Esophagus squamous epithelium (tissue), 5 donors: ENCODE measurements around the gene TMEM38A. TPM values are rescaled to one million over a fixed set of nuclear protein-coding genes. Genes with fewer than 3 reads are reported as not detected.

ENCODE experiments used
- DNase-seq: peaks from one replicate; lab custom pipeline; 2025; lab: John Stamatoyannopoulos, UW
- H3K27ac ChIP-seq, 4 donors: fragments of 200-600 bp; sonication (generic); one replicate each; pipeline ENCODE4 v1.5.1; 2016 to 2019; ENCODE audit warnings: mild to moderate bottlenecking in 1 of 4
- H3K27me3 ChIP-seq, 4 donors: fragments of 200-600 bp; sonication (generic); 1 replicate in 3 of 4; 2 replicates in 1 of 4; pipeline versions ENCODE4 v1.5.1 to v1.6.0; 2017 to 2021; ENCODE audit warnings: antibody characterized with exemption in 1 of 4
- H3K36me3 ChIP-seq, 3 donors: fragments of 200-600 bp; sonication (generic); one replicate each; pipeline ENCODE4 v1.5.1; 2016 to 2019
- H3K4me1 ChIP-seq, 3 donors: fragments of 200-600 bp; sonication (generic); one replicate each; pipeline ENCODE4 v1.5.1; 2017 to 2019
- H3K4me3 ChIP-seq, 4 donors: fragments of 200-600 bp; sonication (generic); 1 replicate in 3 of 4; 2 replicates in 1 of 4; pipeline ENCODE4 v1.5.1; 2016 to 2019; ENCODE audit warnings: mild to moderate bottlenecking in 2 of 4, moderate library complexity in 1 of 4
- H3K9me3 ChIP-seq, 3 donors: fragments of 200-600 bp; sonication (generic); one replicate each; pipeline ENCODE4 v1.5.1; 2016 to 2019
- CTCF ChIP-seq, 6 experiments: fragments of 450-650 bp in 4 of 6; fragments of 200-600 bp in 2 of 6; sonication (generic) in 2 of 6; IDR thresholded peaks; one replicate each; pipeline ENCODE4 v1.5.1; 2016 to 2019; ENCODE audit warnings: antibody characterized with exemption in 6 of 6, mild to moderate bottlenecking in 4 of 6, moderate library complexity in 4 of 6
- POLR2A ChIP-seq, 4 donors: fragments of 450-650 bp; IDR thresholded peaks; one replicate each; pipeline ENCODE4 v1.6.1; 2017; ENCODE audit warnings: antibody characterized with exemption in 4 of 4, mild to moderate bottlenecking in 4 of 4, moderate library complexity in 3 of 4
- WGBS, 2 donors: methylation state at CpG; one replicate each; pipeline ENCODE4 v1.1.5; 2018; 5-methylcytosine and 5-hydroxymethylcytosine counted together
- intact Hi-C: fragments of 100-400 bp; cut with DNase I; formaldehyde crosslinking; loops from one replicate; pipeline ENCODE4 v1.15.0; 2022
- total RNA-seq, 4 donors: library from RNA; depleted of rRNA; stranded (reverse); fragments of >200 nt; gene quantifications; one replicate each; pipeline ENCODE4 v1.1.0, GENCODE V29; 2016
- donor health status: DM: yes; HTN: yes; CAD: no.

The TMEM38A gene
- total RNA-seq, 4 donors from 2014 or later: 2.0 to 5.6 (median 2.7) TPM

DNA sequence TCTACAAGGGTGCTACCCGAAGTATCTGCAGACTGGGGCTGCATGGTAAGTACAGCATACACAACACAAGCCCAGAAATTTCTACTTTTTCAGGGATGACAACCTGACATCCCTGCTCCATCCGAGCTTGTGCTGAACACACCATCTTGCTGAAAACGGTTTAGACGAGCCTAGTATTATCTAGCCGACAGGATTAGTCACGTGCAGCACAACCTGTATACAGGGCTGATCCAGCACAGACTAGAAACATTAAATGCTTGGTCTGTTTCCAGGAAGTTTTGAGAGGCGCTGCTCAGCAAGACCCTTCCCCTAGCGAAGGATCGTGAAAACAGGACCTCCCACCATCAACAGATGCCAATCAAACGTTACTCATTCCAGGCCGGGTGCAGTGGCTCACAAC lies 5.2 kb upstream of the TMEM38A start:
- H3K27ac ChIP-seq: no peak overlapping the region
- no peak for DNase-seq
- peaks cover 26 to 82% (median 45%) of the 10 kb centered on the region in 3 donors for H3K36me3 ChIP-seq
- 60 to 62% methylated on average over 10 to 11 of the region's 11 CpGs for WGBS, 2 donors
- no peaks in the 10 kb centered on the region for H3K9me3 ChIP-seq
- no peak for TF ChIP-seq CTCF (IDR thresholded peaks at IDR 0.05)
- no peak for TF ChIP-seq POLR2A (IDR thresholded peaks at IDR 0.05)
- H3K27me3 ChIP-seq: no peaks in the 10 kb centered on the region
- H3K4me1 ChIP-seq: peaks cover 13 to 62% (median 13%) of the 10 kb centered on the region in 3 donors
- intact Hi-C loops: no loop called here
- no peak overlapping the region for H3K4me3 ChIP-seq

DNA sequence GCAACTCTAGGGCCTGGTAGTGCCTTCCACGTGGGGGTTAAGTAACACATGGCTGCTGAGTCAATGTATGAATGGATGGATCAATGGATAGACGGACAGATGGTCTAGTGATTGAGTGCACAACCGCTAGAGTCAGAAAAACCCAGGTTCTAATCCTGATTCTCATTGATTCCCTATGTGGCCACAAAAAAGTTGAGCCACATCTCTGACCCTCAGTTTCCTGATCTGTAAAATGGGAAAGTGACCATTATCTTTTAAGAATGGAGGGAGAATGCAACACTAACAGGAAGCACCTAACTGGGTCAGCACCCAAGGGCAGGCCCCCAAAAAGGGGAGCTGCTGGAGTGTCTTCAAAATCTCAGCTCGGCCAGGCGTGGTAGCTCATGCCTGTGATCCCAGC lies 3.6 kb upstream of the TMEM38A start:
- Histone ChIP-seq H3K4me1 (peaks cover 17 to 73% (median 22%) of the 10 kb centered on the region in 3 donors), H3K36me3 (peaks cover 26 to 65% (median 38%) of the 10 kb centered on the region in 3 donors), H3K4me3 (no peak overlapping the region), H3K27ac (no peak overlapping the region), H3K9me3 (no peaks in the 10 kb centered on the region), H3K27me3 (no peaks in the 10 kb centered on the region)
- DNase-seq: no peak
- 69 to 75% methylated on average over 5 of the region's 5 CpGs for WGBS, 2 donors
- TF ChIP-seq POLR2A (IDR thresholded peaks at IDR 0.05) (no peak), CTCF (IDR thresholded peaks at IDR 0.05) (no peak)
- intact Hi-C loops: no loop called here

GRCh38 chr19:16659464-16659831 lies 1.5 kb upstream of the TMEM38A start:
- DNase-seq: no peak
- WGBS, 2 donors: 0 to 7% methylated on average over 2 to 3 of the region's 14 CpGs
- H3K4me1 ChIP-seq: peaks cover 17 to 69% (median 22%) of the 10 kb centered on the region in 3 donors
- peaks cover 13 to 45% (median 18%) of the 10 kb centered on the region in 3 donors for H3K36me3 ChIP-seq
- peak overlapping the region; percentile 57 to 91 (median 82) for H3K4me3 ChIP-seq
- TF ChIP-seq POLR2A (IDR thresholded peaks at IDR 0.05) (no peak), CTCF (IDR thresholded peaks at IDR 0.05) (no peak)
- H3K9me3 ChIP-seq: no peaks in the 10 kb centered on the region
- peak overlapping the region; percentile 85 to 97 (median 96) for H3K27ac ChIP-seq
- no peaks in the 10 kb centered on the region for H3K27me3 ChIP-seq
- intact Hi-C loops: no loop called here

DNA sequence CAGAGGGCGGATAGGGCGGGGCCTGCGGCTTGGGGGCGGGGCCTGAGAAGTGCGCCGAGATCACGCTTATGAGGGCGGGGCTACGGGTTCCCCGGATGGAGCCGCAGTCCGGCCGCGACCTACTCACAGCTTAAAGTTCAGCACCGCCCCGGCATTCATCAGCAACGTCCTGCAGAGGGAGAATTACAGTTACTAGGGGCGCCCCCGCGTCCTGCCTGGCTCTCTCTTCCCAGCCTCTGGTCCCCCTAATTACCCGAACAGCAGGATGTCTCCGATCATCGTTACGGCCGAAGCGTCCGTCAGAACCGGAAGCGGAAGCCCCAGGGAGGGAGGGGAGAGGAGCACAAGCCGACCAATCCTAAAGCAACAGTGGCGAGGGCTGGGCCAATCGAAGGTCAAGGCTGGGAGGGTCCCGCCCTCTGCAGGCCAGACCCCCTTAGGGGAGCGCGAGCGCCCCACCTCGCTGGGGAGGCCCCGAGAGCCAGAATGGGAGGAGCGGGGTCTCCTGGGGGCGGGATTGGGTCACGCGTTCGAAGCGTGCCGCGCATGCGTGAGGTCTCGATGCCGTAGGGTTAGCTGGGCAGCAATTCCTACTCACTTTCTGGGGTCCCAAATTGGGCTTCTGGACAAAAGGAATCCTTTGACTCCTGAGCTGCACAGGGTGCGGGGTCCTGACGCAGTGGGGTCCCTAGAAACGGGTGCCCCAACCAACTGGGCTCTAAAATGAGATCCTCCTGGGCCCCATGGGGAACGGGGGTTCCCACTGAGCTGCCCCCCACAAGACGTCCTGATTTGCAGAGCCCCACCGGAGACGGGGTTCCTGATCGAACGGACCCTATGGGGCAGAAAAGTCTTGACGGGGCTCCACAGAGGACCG lies 869 bp upstream of the TMEM38A start, which contains the start of gene SMIM7:
Gene SMIM7, minus strand, starts transcription at position 313 of the 877 bp plus-strand sequence. Its CDS starts 34 bp downstream, at position 279.
- Histone ChIP-seq H3K9me3 (no peaks in the 10 kb centered on the region), H3K36me3 (peaks cover 13 to 38% (median 18%) of the 10 kb centered on the region in 3 donors), H3K4me3 (peak within 1 kb of the TSS; percentile 57 to 91 (median 82)), H3K27ac (peak within 1 kb of the TSS; percentile 85 to 97 (median 96)), H3K27me3 (no peaks in the 10 kb centered on the region), H3K4me1 (peaks cover 17 to 63% (median 22%) of the 10 kb centered on the region in 3 donors)
- peak; percentile 92 for DNase-seq
- TF ChIP-seq CTCF (IDR thresholded peaks at IDR 0.05) (peak in 2 of 6 experiments; percentile 8 to 32), POLR2A (IDR thresholded peaks at IDR 0.05) (peak in 2 of 4 donors; percentile 70 to 82)
- intact Hi-C loops: no loop called here
- 0 to 4% methylated on average over 5 to 8 of the region's 60 CpGs for WGBS, 2 donors
